ENCODE data around the gene SDK2. TPM values are rescaled to one million over a fixed set of nuclear protein-coding genes. Genes with fewer than 3 reads are reported as not detected.

The SDK2 gene
- polyA plus RNA-seq, 1 donor = 44.0 TPM

DNA sequence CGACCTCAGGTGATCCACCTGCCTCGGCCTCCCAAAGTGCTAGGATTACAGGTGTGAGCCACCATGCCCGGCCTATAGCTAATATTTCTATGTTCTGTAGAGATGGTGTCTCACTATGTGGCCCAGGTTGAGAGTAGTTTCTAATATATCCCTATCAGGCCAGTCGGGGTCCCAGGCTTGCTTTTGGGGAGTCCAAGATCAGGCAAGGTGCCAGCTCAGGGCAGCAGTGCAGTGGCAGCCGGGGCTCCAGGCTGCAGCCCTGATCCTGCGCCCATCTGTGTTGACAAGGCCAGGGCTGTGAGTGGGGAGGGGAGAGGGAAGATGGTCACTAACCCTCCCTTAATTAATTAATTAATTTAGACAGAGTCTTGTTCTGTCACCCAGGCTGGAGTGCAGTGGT lies 254.8 kb downstream of the SDK2 start:
- DNase-seq = no peak

DNA sequence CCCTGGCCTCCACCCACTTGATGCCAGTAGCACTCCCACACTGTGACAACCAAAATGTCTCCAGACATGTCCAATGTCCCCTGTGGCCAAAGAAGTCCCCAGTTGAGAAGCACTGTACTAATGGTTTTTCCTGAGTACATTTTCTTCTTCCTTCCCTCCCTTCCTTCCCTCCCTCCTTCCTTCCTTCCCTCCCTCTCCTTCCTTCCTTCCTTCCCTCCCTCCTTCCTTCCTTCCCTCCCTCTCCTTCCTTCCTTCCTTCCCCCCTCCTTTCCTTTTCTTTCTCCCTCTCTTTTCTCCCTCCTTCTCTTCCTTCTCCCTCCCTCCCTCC lies 255.7 kb downstream of the SDK2 start:
- no peak for DNase-seq

DNA sequence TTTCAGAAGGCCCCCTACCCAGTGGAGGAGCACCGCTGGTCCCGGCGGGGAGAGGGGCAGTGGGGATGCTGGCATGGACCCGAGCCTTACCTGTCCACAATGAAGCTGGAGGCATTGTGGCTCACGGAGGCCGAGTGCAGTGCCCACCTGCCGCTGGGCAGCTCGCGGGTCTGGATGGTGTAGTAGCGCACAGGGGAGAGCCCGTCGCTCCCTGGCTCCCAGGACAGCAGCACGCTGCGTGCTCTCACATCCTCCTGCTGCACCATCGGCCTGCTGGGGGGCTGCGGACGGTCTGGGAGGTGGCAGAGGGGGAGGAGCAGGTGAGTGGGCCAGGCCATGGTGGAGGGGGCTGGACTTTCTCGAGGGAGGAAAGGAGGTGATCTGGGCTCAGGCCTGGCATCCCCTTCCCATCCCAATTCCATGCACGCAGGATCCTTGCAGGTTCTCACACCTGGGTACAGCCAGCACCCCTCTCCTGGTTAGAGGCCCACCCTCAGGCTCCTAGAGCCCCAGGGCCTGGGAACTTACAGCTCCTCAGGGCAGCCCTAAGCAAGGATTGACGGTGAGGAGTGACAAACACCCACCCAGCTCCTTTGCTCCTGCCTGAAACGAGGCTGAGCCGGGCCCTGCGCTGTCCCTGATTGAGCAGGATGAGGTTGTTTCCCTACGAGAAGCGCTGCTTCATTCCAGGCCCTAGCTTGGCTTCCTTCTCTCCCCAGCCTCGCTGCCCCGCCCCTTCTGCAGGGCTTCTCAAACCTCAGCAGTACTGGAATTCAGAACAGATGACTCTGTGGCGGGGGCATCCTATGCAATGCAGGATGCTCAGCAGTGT lies 256.3 kb downstream of the SDK2 start:
- no peak for DNase-seq

DNA sequence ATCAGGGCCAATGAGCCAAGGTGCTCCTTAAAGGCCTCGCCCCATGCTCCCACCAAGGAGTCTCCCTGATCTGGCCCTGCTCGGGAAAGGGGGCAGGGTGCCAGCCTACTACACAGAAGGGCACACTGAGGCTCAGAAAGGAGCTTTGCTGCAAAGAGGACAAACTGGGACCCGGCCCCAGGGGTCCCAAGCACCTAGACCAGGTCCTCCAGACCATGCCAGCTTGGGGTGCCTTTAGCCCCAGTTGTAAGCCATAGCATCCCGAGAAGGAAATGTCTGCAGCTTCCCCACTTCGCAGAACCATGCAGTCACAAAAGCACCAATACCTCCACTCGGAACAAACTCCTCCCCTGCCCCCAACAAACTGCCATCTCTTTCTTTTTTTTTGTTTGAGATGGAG lies 257.7 kb downstream of the SDK2 start:
- DNase-seq = no peak

DNA sequence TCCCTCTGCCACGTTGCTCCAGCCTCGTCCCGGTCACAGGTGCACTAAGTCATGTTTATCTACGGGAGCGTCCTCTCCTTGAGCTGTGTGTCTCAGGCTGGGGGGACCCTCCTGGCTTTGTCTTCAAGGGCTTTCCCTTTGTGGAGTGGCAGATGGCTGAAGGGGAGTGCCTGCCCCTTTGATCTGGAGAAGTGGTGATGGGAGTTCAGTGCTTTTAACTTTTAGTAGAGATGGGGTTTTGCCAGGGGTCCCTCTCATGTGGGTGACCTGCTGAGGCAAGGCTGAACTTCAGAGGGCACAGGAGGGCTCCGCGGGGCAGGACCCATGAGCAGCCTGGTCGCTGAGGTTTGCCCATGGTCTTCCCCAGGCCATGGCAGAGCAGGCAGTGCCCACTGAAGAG lies 259.3 kb downstream of the SDK2 start:
- no peak for DNase-seq

DNA sequence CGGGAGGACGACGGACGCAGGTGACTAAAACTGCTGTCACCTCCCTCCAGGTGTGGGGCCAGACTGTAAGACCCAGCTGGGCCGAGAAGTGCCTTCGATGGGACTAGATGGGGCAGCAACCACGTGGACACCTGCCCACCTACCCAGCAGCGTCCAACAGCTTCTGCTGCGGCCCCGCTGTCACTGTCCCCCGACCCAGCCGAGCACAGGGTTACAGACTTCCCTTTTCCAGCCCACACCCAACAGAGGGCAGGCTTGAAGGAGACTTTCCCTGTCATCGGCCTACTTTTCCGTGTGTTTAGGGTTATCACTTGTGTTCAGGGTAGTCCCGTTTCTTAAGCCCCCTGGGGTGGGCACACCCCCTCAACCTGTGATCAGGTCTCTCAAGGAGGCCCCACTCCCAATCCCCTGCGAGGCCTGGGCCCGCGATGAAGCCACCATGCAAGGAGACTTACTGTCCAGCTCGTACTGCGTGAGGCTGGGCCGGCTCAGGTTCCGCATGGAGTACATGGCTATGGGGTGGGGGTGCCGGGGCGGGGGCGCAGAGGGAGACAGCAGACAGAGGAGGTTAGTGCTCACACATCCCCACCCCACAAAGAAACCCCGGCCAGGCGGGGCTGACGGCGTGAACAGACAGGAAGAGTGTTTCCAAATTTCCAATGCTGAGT lies 263.7 kb downstream of the SDK2 start:
- no peak for DNase-seq

DNA sequence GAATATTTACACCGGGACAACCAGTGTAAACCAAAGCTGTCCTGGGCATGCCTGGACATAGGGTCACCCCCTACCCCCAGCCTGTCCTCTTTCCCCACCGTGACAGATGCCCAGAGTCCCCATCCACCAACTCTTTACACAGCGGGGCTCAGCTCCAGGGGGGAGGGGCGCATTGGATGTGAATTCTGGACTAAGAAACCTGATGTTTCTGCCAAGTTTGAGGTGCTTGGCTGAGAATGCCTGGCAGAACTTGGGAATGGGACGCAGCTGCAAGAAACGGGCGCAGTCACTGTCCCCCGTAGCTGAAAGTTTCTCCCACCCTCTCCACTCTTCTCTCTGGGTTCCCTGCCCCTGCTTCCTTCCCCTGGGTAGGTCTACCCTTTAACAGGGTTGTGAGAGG lies 264.4 kb downstream of the SDK2 start:
- no peak for DNase-seq

DNA sequence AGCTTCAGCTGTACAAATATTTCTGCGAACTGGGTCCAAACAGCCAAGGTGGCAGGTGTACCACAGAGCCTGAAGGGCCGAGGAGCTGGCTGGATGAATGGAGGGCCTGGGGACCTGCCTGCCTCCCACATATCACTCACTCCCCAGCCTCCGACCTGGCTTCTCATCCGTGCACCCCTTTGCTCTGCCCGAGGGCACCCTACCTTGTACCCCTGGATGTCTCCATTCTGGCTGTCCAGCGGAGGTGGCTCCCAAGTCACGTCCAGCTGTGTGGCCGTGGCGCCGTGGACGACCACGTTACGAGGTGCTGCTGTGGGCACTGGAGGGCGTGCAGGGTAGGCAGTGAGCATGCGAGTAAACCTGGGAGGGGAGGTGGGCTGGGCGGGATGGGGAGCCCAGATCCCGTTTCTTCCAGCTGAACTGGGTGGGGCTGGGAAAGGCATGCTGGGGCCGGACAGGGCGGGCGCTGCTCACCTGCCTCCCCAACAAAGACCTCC lies 265.2 kb downstream of the SDK2 start:
- DNase-seq = no peak

DNA sequence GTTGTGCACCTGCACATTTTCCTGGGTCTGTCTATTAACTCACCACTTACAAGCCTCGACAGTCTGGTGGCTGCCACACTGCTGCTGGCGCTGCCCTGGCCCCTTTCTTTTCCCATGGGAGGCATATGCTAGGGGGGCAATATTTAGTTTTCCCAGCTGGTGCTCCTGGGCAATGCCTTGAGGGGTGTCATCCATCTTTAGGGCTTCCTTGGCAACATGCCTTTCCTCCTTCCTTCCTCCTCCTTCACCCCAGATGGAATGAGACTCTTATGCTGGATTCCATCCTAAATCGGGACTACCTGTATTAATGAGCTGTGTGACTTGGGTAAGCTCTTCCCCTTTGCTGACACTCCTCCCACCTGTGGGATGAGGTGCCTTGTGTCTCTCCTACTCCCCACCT lies 267.6 kb downstream of the SDK2 start:
- no peak for DNase-seq

DNA sequence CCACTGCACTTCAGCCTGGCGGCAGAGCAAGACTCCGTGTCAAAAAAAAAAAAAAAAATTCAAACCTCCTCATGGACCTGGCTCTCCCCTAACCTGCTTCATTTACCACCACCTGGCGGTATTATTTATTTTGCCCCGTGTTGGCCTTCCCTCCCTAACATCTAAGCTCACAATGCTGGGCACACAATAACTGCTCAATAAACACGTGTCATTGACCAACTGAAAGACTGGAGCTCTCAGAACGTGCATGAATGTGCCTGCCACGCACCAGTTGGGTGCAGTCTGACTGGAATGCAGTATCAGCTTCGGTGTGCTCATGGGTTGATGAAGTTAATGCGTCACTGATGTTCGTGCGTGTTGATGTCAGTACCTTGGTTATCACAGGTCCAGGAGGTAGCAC lies 268.1 kb downstream of the SDK2 start:
- no peak for DNase-seq

DNA sequence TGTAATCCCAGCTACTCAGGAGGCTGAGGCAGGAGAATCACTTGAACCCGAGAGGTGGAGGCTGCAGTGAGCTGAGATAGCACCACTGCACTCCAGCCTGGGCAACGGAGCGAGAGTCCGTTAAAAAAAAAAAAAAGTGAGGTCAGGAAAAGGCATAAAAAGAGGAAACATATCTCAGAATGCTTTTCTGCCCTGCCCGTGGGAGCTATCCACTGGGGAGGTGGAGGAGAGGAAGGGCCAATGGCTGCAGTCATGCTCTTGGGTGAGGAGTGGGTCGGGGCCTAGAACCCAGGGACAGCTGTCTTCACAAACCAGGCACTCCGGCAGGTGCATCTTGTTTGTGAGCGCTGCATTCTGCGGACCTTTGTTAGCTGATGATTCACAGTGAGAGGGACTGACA lies 272.4 kb downstream of the SDK2 start:
- DNase-seq = no peak

DNA sequence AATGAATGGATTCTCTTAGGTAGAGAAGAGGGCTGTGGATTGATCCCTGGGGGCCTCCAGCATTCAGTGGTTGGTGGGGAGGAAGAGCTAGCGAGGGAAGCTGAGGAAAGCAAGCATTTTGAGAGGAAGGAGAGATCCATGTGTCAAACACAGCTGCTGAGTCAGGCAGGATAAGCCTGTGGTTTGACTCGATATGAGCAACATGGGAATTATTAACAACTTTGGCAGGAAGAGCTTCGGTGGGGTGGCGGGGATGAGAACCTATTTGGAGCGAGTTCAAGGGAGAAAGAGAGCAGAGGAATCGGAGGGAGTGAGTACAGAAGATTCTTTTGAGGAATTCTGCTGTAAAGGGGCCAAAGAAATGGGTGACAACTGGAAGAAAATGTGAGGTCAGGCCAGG lies 273.0 kb downstream of the SDK2 start:
- no peak for DNase-seq

DNA sequence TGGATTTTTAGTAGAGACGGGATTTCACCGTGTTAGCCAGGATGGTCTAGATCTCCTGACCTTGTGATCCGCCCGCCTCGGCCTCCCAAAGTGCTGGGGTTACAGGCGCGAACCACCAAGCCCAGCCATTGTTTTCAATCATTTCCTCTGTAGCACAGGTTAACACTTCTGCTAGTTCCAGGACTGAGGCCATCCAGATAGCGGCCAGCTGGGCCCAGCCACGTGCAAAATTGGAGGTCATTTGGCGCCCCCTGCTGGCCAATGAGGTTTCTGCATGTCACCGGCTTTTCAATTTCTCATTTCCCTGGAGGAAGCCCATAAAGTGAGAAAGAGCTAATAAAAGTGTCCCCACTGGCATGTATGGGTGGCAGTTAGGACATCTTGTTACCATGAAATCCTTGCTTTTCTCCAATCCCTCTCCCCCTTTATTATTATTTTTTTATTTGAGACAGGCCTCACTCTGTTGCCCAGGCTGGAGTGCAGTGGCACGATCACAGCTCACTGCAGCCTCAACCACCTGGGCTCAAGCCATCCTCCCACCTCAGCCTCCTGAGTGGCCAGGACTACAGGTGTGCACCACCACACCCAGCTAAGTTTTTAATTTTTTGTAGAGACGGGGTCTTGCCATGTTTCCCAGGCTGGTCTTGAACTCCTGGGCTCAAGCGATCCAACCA lies 274.3 kb downstream of the SDK2 start:
- peak; percentile 82 for DNase-seq

DNA sequence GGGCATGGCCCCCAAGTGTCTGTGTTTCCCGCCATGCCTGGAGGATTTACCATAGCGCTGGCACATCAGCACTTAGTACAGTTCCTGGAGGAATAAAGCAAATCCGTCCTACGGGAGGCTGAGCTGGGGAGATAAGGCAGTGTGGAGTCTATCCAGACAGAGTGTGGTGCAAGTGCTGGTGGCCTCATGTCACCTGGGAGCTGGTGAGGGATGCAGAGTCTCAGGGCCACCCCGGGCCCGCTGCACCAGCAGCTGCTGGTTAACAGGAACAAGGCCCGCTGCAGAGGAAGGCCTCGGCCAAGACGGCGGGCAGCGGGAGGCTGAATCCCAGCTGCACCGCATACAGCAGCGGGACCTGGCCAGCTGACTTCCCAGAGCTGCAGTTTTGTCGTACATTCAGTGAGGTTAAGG lies 275.1 kb downstream of the SDK2 start:
- no peak for DNase-seq

DNA sequence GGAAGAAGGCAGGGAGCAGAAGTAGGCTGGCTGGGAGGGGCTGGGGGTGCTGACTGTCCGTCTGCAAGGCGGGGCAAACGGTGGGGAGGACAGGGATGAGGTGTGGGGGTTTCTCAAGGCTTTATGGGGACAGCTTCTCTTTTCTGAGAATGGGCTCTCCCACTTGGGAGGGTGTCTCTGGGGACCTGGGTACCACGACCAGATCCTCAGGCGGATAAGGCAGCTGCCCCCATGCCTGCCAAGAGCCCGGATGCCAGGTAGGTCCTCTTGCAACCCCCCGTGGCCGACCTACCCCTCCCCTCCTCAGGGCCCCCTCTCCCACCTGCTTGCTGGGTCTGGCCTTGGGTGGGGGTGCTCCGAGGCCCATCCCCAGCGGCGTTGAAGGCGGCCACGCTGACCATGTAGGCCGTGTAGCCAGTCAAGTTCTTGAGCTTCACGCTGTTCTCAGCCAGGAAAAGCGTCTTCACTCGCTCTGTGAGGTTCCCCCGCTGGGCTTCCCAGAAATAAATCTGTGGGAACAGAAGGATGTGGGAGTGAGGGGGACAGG lies 276.1 kb downstream of the SDK2 start:
- DNase-seq = no peak

DNA sequence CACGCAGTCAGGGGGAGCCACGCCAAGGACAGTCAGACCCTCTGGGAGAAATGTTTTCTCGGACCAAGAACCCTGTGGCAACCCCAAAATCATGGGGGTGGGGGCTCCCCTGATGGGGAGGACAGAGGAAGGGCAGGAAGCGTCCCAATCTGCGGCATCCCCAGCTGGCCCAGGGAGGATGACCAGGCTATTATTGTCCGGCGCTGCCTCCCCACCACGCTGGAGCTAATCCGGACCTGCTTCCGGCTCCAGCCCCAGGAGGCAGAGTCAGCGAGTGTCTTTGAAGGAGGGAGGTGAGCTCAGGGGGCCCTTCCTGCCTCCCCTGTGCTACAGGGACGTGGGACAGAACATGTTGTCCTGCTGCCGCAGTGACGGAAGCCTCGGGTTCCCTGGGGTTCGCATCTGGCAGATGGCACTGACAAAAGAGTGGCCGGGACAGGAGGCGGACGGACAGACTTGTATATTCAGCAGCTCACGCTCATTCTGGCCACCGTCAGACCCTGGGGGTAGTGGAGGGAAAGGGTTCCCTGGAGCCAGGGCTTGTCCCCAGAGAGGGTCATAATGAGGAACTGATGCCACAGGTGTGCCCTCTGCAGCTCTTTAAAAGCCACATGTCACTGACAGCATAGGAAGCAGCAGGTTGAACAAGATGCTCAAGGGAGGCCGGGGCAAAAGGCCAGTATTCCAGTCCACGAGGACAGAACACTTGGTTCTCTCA lies 278.2 kb downstream of the SDK2 start:
- no peak for DNase-seq

DNA sequence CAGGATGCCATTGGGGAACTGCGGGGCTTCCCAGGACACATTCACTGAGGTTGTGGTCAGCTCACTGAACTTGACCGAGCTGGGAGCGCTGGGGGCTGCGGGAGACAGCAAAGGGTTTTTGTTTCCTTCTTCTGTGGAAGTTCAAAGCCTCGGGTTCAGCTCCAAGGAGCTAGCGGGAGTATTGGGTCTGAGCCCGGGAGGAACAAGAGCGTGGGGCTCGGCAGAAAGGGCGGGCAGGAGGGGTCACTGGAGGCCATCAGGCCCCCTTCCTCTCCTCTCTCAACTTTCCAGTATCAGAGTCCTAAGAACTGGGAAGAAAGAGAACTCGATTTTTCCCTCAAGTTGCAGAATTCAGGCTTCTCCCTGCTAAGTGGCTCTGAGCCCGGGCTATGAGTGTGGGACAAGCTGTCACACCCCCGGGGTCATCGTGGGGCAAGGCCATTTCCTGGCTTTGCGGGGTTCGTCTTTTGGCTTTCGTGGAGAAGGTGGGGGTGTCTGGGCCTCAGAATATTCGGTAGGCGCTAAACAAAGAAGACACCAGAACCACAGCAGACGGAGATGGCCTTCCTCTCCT lies 278.9 kb downstream of the SDK2 start:
- no peak for DNase-seq

DNA sequence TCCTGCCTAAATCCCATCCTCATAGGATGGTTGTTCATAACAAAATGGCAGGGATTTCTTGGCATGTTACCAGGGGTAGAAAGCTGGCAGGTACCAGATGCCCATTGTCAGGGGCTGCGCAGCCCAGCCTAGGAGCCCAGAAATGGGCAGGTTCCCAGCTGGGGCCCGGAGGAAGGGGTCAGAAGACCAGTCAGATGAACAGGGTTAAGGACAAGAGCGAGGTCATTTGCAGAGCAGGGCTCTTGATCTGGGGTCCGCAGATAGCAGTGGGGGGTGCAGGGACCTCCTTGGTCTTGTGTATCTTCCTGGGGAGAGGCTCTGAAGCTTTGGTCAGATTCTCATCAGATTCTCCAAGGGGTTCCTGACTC lies 280.1 kb downstream of the SDK2 start:
- DNase-seq = no peak

DNA sequence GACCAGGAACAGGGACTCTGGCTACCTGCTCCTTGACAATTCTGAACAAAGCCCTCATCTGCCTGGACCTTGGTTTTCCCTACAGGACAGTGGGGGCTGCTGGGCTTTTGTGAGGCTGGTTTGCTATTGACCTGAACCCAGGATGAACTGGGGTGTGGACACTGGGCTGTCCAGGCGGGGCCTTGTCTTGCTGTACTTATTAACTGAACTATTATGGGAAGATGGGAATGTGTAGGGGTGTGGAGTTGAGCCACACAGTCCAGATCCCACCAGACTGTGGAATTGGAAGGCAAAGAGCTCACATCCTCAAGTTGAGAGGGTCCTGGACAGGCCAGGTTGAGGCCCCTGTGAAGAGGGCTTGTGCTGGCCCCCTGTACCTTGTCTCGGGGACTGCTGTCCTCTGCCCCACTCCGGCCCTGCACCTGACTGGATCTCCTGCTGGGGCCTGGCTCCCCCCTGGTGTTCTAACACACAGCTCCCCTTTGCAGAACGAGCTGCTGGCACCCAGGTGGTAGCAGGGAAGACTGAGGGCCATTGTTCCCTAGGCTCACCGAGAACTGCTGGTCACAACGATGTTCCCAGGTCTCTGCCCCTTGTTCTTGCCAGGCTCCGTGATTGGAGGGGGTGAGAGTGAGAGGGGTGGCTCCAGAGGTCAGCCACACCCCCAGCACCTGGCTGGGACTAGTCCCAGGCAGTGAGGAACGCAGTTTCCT lies 280.6 kb downstream of the SDK2 start:
- no peak for DNase-seq

DNA sequence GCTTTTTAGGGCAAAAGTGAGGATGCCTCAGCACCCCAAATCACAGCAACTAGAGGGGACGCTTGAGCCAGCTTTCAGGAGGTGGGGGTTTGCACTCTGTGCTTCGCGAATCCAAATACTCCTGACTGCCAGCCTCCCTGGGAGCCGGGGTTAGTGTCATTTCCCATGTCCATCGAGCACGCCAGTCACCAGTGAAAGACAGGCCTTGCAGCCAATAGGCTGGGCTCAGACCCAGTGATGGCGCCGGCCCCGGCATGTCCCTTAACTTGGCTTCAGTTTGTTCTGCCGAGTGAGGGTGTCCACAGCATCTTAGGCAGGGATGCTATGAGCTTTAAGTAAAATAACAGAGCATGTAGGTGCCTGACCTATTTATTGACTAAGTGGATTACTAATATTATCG lies 281.5 kb downstream of the SDK2 start:
- DNase-seq = no peak

DNA sequence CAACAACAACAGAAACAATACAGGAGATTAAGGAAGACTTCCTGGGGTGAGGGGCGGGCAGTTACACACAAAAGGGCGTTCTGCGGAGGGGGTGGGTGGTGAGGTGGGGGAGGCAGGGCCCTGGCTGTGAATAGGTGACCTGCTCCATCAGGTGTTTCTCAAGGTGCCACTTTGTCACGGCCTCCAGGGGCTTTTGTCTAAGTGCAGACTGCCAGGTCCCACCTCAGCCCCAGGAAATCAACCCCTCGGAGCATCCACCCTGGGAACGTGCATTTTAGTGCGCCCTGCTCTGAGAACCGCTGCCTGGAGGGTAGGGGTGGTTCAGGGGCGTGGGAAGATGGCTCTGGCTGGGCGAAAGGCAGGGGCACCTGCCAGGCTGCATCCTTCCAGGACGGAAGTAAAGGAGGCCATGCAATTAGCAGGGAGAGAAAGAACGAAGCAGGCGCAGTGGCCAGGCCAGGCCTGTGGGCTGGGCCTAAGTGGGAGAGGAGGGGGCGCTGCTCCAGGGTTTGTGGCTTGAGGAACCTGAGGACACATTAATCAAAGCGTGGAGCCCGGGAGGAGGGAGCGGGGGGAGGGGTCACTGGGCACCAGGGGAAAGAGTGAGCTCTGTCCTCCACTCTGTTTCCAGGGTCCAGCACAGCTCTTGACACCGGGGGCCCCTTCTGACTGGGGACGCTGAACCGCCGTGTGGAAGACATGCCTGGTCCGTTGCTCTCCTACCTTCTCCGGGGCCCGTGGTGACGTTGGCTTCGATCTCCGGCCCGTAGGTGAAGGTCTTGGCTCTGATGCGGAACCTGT lies 283.1 kb downstream of the SDK2 start:
- no peak for DNase-seq
